ENCODE measurements around the gene REV1. TPM values are rescaled to one million over a fixed set of nuclear protein-coding genes. Genes with fewer than 3 reads are reported as not detected.

The REV1 gene
- polyA plus RNA-seq, 1 experiment = 17.9 TPM

- Histone ChIP-seq H3K27me3 (ENCODE audit: control insufficient read depth, insufficient read depth, low read length) (no peaks in the 10 kb centered on the region), H3K36me3 (ENCODE audit: control insufficient read depth, insufficient read depth, low read length) (peaks cover 1% of the 10 kb centered on the region), H3K4me3 (ENCODE audit: low read depth, low read length) (no peak overlapping the region)
- POLR2A ChIA-PET = no interaction called here
- TF ChIP-seq CTCF (IDR thresholded peaks at IDR 0.05; ENCODE audit: insufficient read depth, low read depth, low read length) = no peak
- CTCF ChIA-PET = no interaction called here
- no peak for DNase-seq (ENCODE audit: low read depth)
These were observed 64.8 kb downstream of the REV1 start for GRCh38 chr2:99425022-99425421.

- ChIA-PET CTCF (no interaction called here), POLR2A (no interaction called here)
- Histone ChIP-seq H3K36me3 (ENCODE audit: control insufficient read depth, insufficient read depth, low read length) (peaks cover 1% of the 10 kb centered on the region), H3K4me3 (ENCODE audit: low read depth, low read length) (no peak overlapping the region), H3K27me3 (ENCODE audit: control insufficient read depth, insufficient read depth, low read length) (no peaks in the 10 kb centered on the region)
- no peak for TF ChIP-seq CTCF (IDR thresholded peaks at IDR 0.05; ENCODE audit: insufficient read depth, low read depth, low read length)
- DNase-seq (ENCODE audit: low read depth) = no peak
These were observed 65.4 kb downstream of the REV1 start for GRCh38 chr2:99424371-99424770.

GRCh38 chr2:99422599-99422998, 67.2 kb downstream of the REV1 start:
- ChIA-PET POLR2A (no interaction called here), CTCF (no interaction called here)
- Histone ChIP-seq H3K36me3 (ENCODE audit: control insufficient read depth, insufficient read depth, low read length) (peaks cover 1% of the 10 kb centered on the region), H3K27me3 (ENCODE audit: control insufficient read depth, insufficient read depth, low read length) (no peaks in the 10 kb centered on the region), H3K4me3 (ENCODE audit: low read depth, low read length) (no peak overlapping the region)
- no peak for TF ChIP-seq CTCF (IDR thresholded peaks at IDR 0.05; ENCODE audit: insufficient read depth, low read depth, low read length)
- DNase-seq (ENCODE audit: low read depth) = no peak

GRCh38 chr2:99421469-99421868, 68.3 kb downstream of the REV1 start:
- ChIA-PET POLR2A (interaction anchor here (0.9 kb wide), 1 partner anchor 10 kb away, joined by 7 read pairs; no protein-coding TSS in a partner anchor), CTCF (interaction anchor here (0.9 kb wide), 1 partner anchor 86 kb away, joined by 5 read pairs; no protein-coding TSS in a partner anchor)
- no peak for DNase-seq (ENCODE audit: low read depth)
- H3K27me3 ChIP-seq (ENCODE audit: control insufficient read depth, insufficient read depth, low read length) = no peaks in the 10 kb centered on the region
- no peak overlapping the region for H3K4me3 ChIP-seq (ENCODE audit: low read depth, low read length)
- H3K36me3 ChIP-seq (ENCODE audit: control insufficient read depth, insufficient read depth, low read length) = peaks cover 4% of the 10 kb centered on the region
- no peak for TF ChIP-seq CTCF (IDR thresholded peaks at IDR 0.05; ENCODE audit: insufficient read depth, low read depth, low read length)

- no peak for DNase-seq (ENCODE audit: low read depth)
- TF ChIP-seq CTCF (IDR thresholded peaks at IDR 0.05; ENCODE audit: insufficient read depth, low read depth, low read length) = no peak
- peaks cover 4% of the 10 kb centered on the region for H3K36me3 ChIP-seq (ENCODE audit: control insufficient read depth, insufficient read depth, low read length)
- no peaks in the 10 kb centered on the region for H3K27me3 ChIP-seq (ENCODE audit: control insufficient read depth, insufficient read depth, low read length)
- ChIA-PET POLR2A (interaction anchor here (0.7 to 0.9 kb wide), 3 partner anchors 10 to 151 kb away, joined by 4 to 7 read pairs (median 4); no protein-coding TSS in a partner anchor), CTCF (interaction anchor here (0.6 to 1.4 kb wide), 3 partner anchors 10 to 85 kb away, joined by 3 to 5 read pairs (median 4); partner anchors contain the start of gene EIF5B)
- H3K4me3 ChIP-seq (ENCODE audit: low read depth, low read length) = no peak overlapping the region
These were observed 69.0 kb downstream of the REV1 start for GRCh38 chr2:99420751-99421299.

Measured in BJ (cell line).